Fibroblast of the aortic adventitia (primary cell): ENCODE results near the gene GNMT. TPM values are rescaled to one million over a fixed set of nuclear protein-coding genes. Genes with fewer than 3 reads are reported as not detected.
A peak's percentile ranks its signal among the peaks of the same experiment; 100 is the strongest.

ENCODE experiments used
- DNase-seq: peaks from one replicate; pipeline ENCODE4 v3.0.0-alpha.2; 2010; ENCODE audit warnings: low read depth
- H3K4me3 ChIP-seq: 2 replicates; pipeline ENCODE4 v1.5.1; 2011; ENCODE audit warnings: low read depth, mild to moderate bottlenecking, control low read depth, low read length, moderate library complexity
- CTCF ChIP-seq: IDR thresholded peaks from 2 replicates; pipeline ENCODE4 v1.5.1; 2011; ENCODE audit warnings: mild to moderate bottlenecking, low read length, control low read depth, inconsistent platforms; ENCODE audit not compliant: insufficient read depth
- total RNA-seq: library from RNA; depleted of rRNA; stranded (reverse); fragments of >200 nt; gene quantifications from 2 replicates; pipeline ENCODE4 v1.2.3, GENCODE V29; 2012; ENCODE audit warnings: low replicate concordance

Gene GNMT
- total RNA-seq, 1 donor = 0.36 TPM

DNA sequence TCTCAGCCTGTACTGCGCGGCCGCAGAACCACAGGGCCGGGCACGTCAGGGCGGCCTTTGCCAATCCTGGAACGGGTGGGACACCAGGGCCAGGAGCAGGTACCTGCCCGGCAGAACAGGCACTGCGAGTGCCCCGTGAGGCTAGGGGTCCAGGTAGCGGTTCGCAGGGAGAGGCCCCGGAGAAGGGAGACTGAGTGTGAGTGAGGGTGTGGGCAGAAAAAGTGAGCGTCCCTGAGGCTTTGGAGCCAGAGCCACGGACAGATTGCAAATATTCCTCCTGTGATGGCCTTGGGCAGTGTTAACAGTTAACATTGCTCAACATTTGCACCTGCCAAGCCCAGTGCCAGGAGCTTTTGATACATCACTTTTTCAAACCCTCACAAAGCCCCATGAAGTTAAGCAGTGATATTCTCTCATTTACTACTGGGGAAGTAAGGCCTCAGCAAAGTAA, 491 bp downstream of the GNMT start:
- no peak for TF ChIP-seq CTCF
- peak overlapping the region; percentile 55 for H3K4me3 ChIP-seq
- no peak for DNase-seq

DNA sequence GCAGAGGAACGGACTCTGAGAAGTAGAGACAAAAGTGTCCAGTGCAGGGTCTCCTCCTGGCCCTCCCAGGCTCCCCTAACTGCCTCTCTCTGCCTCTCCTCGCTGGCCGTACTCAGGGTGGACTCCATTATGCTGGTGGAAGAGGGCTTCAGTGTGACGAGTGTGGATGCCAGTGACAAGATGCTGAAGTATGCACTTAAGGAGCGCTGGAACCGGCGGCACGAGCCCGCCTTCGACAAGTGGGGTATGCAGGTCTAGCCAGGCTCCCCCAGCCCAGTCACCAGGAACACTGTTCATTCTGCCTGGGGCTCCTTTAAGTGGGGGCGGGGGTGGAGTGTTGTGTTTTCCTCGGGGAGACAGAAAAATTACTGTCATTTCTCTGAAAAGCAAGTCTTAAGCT, 1.5 kb downstream of the GNMT start:
- DNase-seq = no peak
- H3K4me3 ChIP-seq = no peak overlapping the region
- no peak for TF ChIP-seq CTCF

- DNase-seq = no peak
- TF ChIP-seq CTCF = no peak
- no peak overlapping the region for H3K4me3 ChIP-seq
Observed at GRCh38 chr6:42962502-42963178, 2.1 kb downstream of the GNMT start.

- H3K4me3 ChIP-seq = no peak overlapping the region
- no peak for TF ChIP-seq CTCF
- no peak for DNase-seq
Observed at GRCh38 chr6:42963179-42963854, 2.8 kb downstream of the GNMT start.

GRCh38 chr6:42963855-42964605, 3.5 kb downstream of the GNMT start:
- H3K4me3 ChIP-seq = no peak overlapping the region
- TF ChIP-seq CTCF = peak; percentile 29
- peak; percentile 45 for DNase-seq

GRCh38 chr6:42966571-42966970, 6.0 kb downstream of the GNMT start:
- no peak overlapping the region for H3K4me3 ChIP-seq
- DNase-seq = no peak
- TF ChIP-seq CTCF = no peak
